HG03457 (cell line): Measurements from ENCODE around the gene LMX1A.

ENCODE experiments used
- ATAC-seq: cut with Tn5 transposase; IDR thresholded peaks from one replicate; pipeline ENCODE4 v1.9.1; 2021; ENCODE audit warnings: moderate number of reproducible peaks; ENCODE audit not compliant: unreplicated experiment

Gene LMX1A

GRCh38 chr1:165367375-165367993, 11.0 kb upstream of the LMX1A start:
- no peak for ATAC-seq

- ATAC-seq, result no peak
Measured at GRCh38 chr1:165365341-165365740, 8.8 kb upstream of the LMX1A start.

- ATAC-seq, result no peak
Measured at GRCh38 chr1:165364568-165365133, 8.1 kb upstream of the LMX1A start.

- no peak for ATAC-seq
Measured at GRCh38 chr1:165356876-165357275, 361 bp upstream of the LMX1A start.

GRCh38 chr1:165355139-165355976, 1.2 kb downstream of the LMX1A start:
- no peak for ATAC-seq

GRCh38 chr1:165354739-165355138, 1.8 kb downstream of the LMX1A start:
- no peak for ATAC-seq

- no peak for ATAC-seq
Measured at GRCh38 chr1:165353731-165354671, 2.5 kb downstream of the LMX1A start.

GRCh38 chr1:165352442-165353293, 3.8 kb downstream of the LMX1A start:
- ATAC-seq, result no peak

- ATAC-seq, result no peak
Measured at GRCh38 chr1:165351863-165352441, 4.6 kb downstream of the LMX1A start.

- ATAC-seq, result no peak
Measured at GRCh38 chr1:165350840-165351239, 5.7 kb downstream of the LMX1A start.

- no peak for ATAC-seq
Measured at GRCh38 chr1:165345502-165345901, 11.0 kb downstream of the LMX1A start.

- no peak for ATAC-seq
Measured at GRCh38 chr1:165344736-165345135, 11.8 kb downstream of the LMX1A start.

GRCh38 chr1:165344198-165344597, 12.3 kb downstream of the LMX1A start:
- no peak for ATAC-seq

- ATAC-seq, result no peak
Measured at GRCh38 chr1:165342587-165342986, 13.9 kb downstream of the LMX1A start.

GRCh38 chr1:165342168-165342567, 14.3 kb downstream of the LMX1A start:
- no peak for ATAC-seq

- no peak for ATAC-seq
Measured at GRCh38 chr1:165339164-165339563, 17.4 kb downstream of the LMX1A start.

- no peak for ATAC-seq
Measured at GRCh38 chr1:165330483-165330882, 26.0 kb downstream of the LMX1A start.

GRCh38 chr1:165329104-165329503, 27.4 kb downstream of the LMX1A start:
- no peak for ATAC-seq

GRCh38 chr1:165328136-165328535, 28.4 kb downstream of the LMX1A start:
- no peak for ATAC-seq

- ATAC-seq, result no peak
Measured at GRCh38 chr1:165327538-165327937, 29.0 kb downstream of the LMX1A start.
